Measurements from ENCODE around the gene ASCL5.

- TF ChIP-seq POLR2A (IDR thresholded peaks at IDR 0.05; ENCODE audit: low read length) (no peak), GATA1 (IDR thresholded peaks at IDR 0.05; ENCODE audit: low read depth, low read length) (no peak)
These were observed 21.3 kb downstream of the ASCL5 start for GRCh38 chr1:201105688-201106087.

Data from erythroblast (primary cell).